OCI-LY1 (cell line): ENCODE data around the gene GNA12.

Source experiments
- EZH2 ChIP-seq: fragments of 200-600 bp; sonication (generic), shearing (Covaris generic); IDR thresholded peaks from 2 replicates; pipeline ENCODE4 v1.8.0; 2017; ENCODE audit warnings: borderline replicate concordance, mixed run types, mild to moderate bottlenecking, antibody characterized with exemption, low read length, moderate library complexity, mixed read lengths
- TF ChIP-seq, protein P1 (sequence below): fragments of 200-600 bp; sonication (generic), shearing (Covaris generic); IDR thresholded peaks from 2 replicates; pipeline ENCODE4 v1.5.1; 2017; ENCODE audit warnings: mild to moderate bottlenecking, antibody characterized with exemption, low read length, moderate library complexity, mixed read lengths

DNA sequence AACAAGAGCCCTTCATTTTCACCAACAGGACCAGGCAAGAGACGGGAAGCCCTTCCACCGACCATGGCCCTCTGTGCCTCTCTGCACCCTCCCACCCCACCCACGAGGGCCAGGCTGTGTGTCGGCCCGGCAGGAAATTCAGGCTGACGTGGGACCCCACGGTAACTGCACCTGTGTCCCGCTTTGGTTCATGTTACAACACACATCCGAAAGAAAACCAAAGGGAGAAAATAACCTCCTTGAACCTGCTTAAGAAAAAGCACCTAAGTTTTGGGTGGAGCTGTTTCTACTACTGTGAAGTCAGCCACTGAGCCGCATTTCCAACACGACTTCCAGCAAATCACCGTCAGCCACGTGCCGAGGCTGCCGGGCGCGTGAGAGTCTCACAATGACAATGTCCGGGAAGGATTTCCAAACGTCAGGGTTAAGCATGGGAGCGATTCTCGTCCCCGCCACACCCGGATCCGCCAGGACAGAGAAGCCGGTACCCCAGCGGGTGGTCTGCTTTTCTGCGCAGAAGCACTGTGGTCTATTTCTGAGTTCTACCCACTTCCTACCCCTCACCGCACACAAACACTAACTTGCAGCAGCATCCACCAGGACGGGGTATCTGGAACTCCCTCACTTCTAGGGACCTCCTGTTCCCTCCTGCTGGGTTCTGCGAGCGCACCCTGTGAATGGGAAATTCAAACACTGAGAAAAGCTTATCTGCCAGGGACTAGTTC lies 119.5 kb downstream of the GNA12 start:
- no peak for TF ChIP-seq EZH2
- TF ChIP-seq, protein P1, sequence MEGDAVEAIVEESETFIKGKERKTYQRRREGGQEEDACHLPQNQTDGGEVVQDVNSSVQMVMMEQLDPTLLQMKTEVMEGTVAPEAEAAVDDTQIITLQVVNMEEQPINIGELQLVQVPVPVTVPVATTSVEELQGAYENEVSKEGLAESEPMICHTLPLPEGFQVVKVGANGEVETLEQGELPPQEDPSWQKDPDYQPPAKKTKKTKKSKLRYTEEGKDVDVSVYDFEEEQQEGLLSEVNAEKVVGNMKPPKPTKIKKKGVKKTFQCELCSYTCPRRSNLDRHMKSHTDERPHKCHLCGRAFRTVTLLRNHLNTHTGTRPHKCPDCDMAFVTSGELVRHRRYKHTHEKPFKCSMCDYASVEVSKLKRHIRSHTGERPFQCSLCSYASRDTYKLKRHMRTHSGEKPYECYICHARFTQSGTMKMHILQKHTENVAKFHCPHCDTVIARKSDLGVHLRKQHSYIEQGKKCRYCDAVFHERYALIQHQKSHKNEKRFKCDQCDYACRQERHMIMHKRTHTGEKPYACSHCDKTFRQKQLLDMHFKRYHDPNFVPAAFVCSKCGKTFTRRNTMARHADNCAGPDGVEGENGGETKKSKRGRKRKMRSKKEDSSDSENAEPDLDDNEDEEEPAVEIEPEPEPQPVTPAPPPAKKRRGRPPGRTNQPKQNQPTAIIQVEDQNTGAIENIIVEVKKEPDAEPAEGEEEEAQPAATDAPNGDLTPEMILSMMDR: no peak
